HepG2 (cell line): ENCODE data around the gene ABTB2. TPM values are rescaled to one million over a fixed set of nuclear protein-coding genes. Genes with fewer than 3 reads are reported as not detected.

ENCODE experiments used
- E2F2 ChIP-seq: sonication (generic); formaldehyde crosslinking; IDR thresholded peaks from 2 replicates; pipeline ENCODE4 v1.4.0; 2020; ENCODE audit warnings: missing genetic modification reagents, borderline replicate concordance
- FOXK1 ChIP-seq: sonication (generic); formaldehyde crosslinking; IDR thresholded peaks from 2 replicates; pipeline ENCODE4 v1.4.0; 2020; ENCODE audit warnings: low read depth, missing genetic modification reagents, borderline replicate concordance
- HOXA5 ChIP-seq: sonication (generic); formaldehyde crosslinking; IDR thresholded peaks from 2 replicates; pipeline ENCODE4 v1.4.0; 2020; ENCODE audit warnings: missing genetic modification reagents
- MIXL1 ChIP-seq: IDR thresholded peaks from 2 replicates; pipeline ENCODE4 v1.6.1; 2016
- NR3C1 ChIP-seq: sonication (generic); formaldehyde crosslinking; IDR thresholded peaks from 2 replicates; pipeline ENCODE4 v1.4.0; 2020; ENCODE audit warnings: missing genetic modification reagents
- PCBP1 ChIP-seq: fragments of 200-400 bp; formaldehyde crosslinking; IDR thresholded peaks from 2 replicates; pipeline ENCODE4 v1.6.1; 2017; ENCODE audit warnings: mild to moderate bottlenecking, low read depth, low read length, borderline replicate concordance
- RBFOX2 ChIP-seq: fragments of 200-400 bp; formaldehyde crosslinking; IDR thresholded peaks from 2 replicates; pipeline ENCODE4 v1.6.1; 2017; ENCODE audit warnings: low read depth, mild to moderate bottlenecking, low read length
- RCOR2 ChIP-seq: IDR thresholded peaks from 2 replicates; pipeline ENCODE4 v1.6.1; 2016; ENCODE audit warnings: missing biosample characterization, missing genetic modification reagents
- REXO4 ChIP-seq: sonication (generic); formaldehyde crosslinking; IDR thresholded peaks from 2 replicates; pipeline ENCODE4 v1.8.0; 2022; ENCODE audit warnings: missing genetic modification reagents, mild to moderate bottlenecking, borderline replicate concordance
- SYNCRIP ChIP-seq: fragments of 200-400 bp; formaldehyde crosslinking; IDR thresholded peaks from 2 replicates; pipeline ENCODE4 v1.6.1; 2018; ENCODE audit warnings: mild to moderate bottlenecking, low read depth, low read length; ENCODE audit not compliant: insufficient read depth
- TRAFD1 ChIP-seq: sonication (generic); formaldehyde crosslinking; IDR thresholded peaks from 2 replicates; pipeline ENCODE4 v1.5.1; 2020; ENCODE audit warnings: missing genetic modification reagents, mild to moderate bottlenecking, borderline replicate concordance
- ZBTB14 ChIP-seq: sonication (generic); formaldehyde crosslinking; IDR thresholded peaks from 2 replicates; pipeline ENCODE4 v1.4.0; 2020; ENCODE audit warnings: missing genetic modification reagents
- ZBTB20 ChIP-seq: sonication (generic); formaldehyde crosslinking; IDR thresholded peaks from 2 replicates; pipeline ENCODE4 v1.8.1; 2023; ENCODE audit warnings: missing genetic modification reagents, low read depth, mild to moderate bottlenecking, borderline replicate concordance
- ZBTB8A ChIP-seq: sonication (generic); formaldehyde crosslinking; IDR thresholded peaks from 2 replicates; pipeline ENCODE4 v1.4.0; 2020; ENCODE audit warnings: mild to moderate bottlenecking, low read depth, missing genetic modification reagents, borderline replicate concordance
- ZNF329 ChIP-seq: sonication (generic); formaldehyde crosslinking; IDR thresholded peaks from 2 replicates; pipeline ENCODE4 v1.9.0; 2021; ENCODE audit warnings: low read depth, mild to moderate bottlenecking, missing genetic modification reagents
- ZNF441 ChIP-seq: sonication (generic); formaldehyde crosslinking; IDR thresholded peaks from 2 replicates; pipeline ENCODE4 v1.7.0; 2021; ENCODE audit warnings: missing genetic modification reagents, borderline replicate concordance
- ZNF792 ChIP-seq: IDR thresholded peaks from 2 replicates; pipeline ENCODE4 v1.6.1; 2016
- ZSCAN5A ChIP-seq: sonication (generic); formaldehyde crosslinking; IDR thresholded peaks from 2 replicates; pipeline ENCODE4 v1.8.0; 2022; ENCODE audit warnings: mild to moderate bottlenecking, missing genetic modification reagents, borderline replicate concordance
- polyA plus RNA-seq, 8 experiments: library from polyadenylated mRNA; depleted of rRNA in 3 of 8; stranded (reverse) in 7 of 8; unstranded in 1 of 8; fragments of >200 nt; fragmentation: Illumina TruSeq in 4 of 8; extraction: Trizol in 4 of 8; gene quantifications; 2 replicates each; pipeline versions ENCODE4 v1.2.1 to v1.2.3, GENCODE V29; 2011 to 2016; ENCODE audit warnings: low read depth in 4 of 8, missing spikeins in 1 of 8, mixed read lengths in 1 of 8; ENCODE audit not compliant: insufficient read depth in 1 of 8
- total RNA-seq, 5 experiments: library from RNA; depleted of rRNA; stranded (reverse); fragments of >200 nt; fragmentation: Illumina TruSeq; extraction: Trizol; gene quantifications; 2 replicates each; pipeline ENCODE4 v1.2.3, GENCODE V29; 2016; ENCODE audit warnings: low read depth in 1 of 5
- TF ChIP-seq, protein P1 (sequence below): sonication (generic); formaldehyde crosslinking; IDR thresholded peaks from 2 replicates; pipeline ENCODE4 v1.4.0; 2020; ENCODE audit warnings: missing genetic modification reagents
- TF ChIP-seq, protein P2 (sequence below): sonication (generic); formaldehyde crosslinking; IDR thresholded peaks from 2 replicates; pipeline ENCODE4 v1.5.0; 2020; ENCODE audit warnings: missing genetic modification reagents

Gene ABTB2
- total and polyA plus RNA-seq, 2 of the 13 experiments (the other 11 are each of a cell fraction or from before 2014, with no cell fraction given) = 5.1 to 15.4 TPM

GRCh38 chr11:34105079-34105956, 252.5 kb downstream of the ABTB2 start, which contains the start of gene NAT10 (continued):
- TF ChIP-seq, protein P1, sequence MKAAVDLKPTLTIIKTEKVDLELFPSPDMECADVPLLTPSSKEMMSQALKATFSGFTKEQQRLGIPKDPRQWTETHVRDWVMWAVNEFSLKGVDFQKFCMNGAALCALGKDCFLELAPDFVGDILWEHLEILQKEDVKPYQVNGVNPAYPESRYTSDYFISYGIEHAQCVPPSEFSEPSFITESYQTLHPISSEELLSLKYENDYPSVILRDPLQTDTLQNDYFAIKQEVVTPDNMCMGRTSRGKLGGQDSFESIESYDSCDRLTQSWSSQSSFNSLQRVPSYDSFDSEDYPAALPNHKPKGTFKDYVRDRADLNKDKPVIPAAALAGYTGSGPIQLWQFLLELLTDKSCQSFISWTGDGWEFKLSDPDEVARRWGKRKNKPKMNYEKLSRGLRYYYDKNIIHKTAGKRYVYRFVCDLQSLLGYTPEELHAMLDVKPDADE (CRISPR knock-in tag) = no peak
- no peak; the same call in 1 of the 2 replicates for TF ChIP-seq ZBTB14
- no peak; the same call in 1 of the 2 replicates for TF ChIP-seq ZNF441 (CRISPR knock-in tag)
- no peak for TF ChIP-seq ZBTB8A (CRISPR knock-in tag)
- no peak; the same call in 1 of the 2 replicates for TF ChIP-seq TRAFD1 (CRISPR knock-in tag)
- peak; percentile 61; the same call in 1 of the 2 replicates for TF ChIP-seq ZSCAN5A (CRISPR knock-in tag)
- TF ChIP-seq E2F2 (CRISPR knock-in tag) = no peak; the same call in 1 of the 2 replicates
- peak; percentile 53; the same call in 1 of the 2 replicates for TF ChIP-seq ZBTB20 (CRISPR knock-in tag)
- TF ChIP-seq ZNF792 (CRISPR knock-in tag) = peak; percentile 87
- 0 out of 2 replicates have a peak, but pooled peaks have one; percentile 44 for TF ChIP-seq PCBP1
- TF ChIP-seq, protein P2, sequence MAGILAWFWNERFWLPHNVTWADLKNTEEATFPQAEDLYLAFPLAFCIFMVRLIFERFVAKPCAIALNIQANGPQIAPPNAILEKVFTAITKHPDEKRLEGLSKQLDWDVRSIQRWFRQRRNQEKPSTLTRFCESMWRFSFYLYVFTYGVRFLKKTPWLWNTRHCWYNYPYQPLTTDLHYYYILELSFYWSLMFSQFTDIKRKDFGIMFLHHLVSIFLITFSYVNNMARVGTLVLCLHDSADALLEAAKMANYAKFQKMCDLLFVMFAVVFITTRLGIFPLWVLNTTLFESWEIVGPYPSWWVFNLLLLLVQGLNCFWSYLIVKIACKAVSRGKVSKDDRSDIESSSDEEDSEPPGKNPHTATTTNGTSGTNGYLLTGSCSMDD (CRISPR knock-in tag) = no peak
- TF ChIP-seq RBFOX2 = peak; percentile 79
- peak; percentile 82; the same call in 1 of the 2 replicates for TF ChIP-seq MIXL1
- no peak for TF ChIP-seq NR3C1 (CRISPR knock-in tag)
- no peak for TF ChIP-seq SYNCRIP
- peak; percentile 88; the same call in 1 of the 2 replicates for TF ChIP-seq FOXK1 (CRISPR knock-in tag)
- TF ChIP-seq REXO4 = no peak
- TF ChIP-seq ZNF329 (CRISPR knock-in tag) = peak; percentile 76; the same call in 1 of the 2 replicates
- peak; percentile 23; the same call in 1 of the 2 replicates for TF ChIP-seq HOXA5
- no peak for TF ChIP-seq RCOR2 (CRISPR knock-in tag)
